UCSD-AML1 (cell line): ENCODE results near the gene CCDC197.
A peak's percentile ranks its signal among the peaks of the same experiment; 100 is the strongest.

Experiments
- DNase-seq: peaks from one replicate; lab custom pipeline; 2025; ENCODE audit not compliant: unreplicated experiment; lab: John Stamatoyannopoulos, UW

Gene CCDC197

DNA sequence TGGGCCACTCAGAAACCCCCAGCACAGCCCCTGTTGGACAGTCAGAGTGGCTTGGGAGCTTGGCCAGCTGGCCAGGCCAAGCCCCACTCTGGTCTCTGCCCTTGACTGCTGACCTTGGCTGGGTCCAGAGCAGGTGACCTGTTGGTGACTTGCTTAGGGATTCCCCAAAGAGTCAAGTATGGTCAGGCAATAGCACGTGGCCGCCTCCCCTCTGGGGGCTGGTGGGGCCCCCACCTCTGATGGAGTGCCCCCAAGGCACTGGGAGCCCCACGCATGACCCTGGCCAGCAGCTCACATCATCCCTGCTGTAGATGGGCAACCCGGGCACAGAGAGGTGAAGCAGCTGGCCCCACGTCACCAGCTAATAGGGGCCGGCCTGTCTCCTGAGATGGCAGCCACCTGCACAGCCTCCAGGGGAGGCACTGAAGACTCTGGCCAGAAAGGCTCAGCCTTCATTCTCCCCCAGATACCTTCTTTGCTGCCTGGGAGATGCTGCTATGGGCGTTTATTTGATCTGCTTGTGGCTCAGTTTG lies 1.8 kb downstream of the CCDC197 start:
- no peak for DNase-seq

DNA sequence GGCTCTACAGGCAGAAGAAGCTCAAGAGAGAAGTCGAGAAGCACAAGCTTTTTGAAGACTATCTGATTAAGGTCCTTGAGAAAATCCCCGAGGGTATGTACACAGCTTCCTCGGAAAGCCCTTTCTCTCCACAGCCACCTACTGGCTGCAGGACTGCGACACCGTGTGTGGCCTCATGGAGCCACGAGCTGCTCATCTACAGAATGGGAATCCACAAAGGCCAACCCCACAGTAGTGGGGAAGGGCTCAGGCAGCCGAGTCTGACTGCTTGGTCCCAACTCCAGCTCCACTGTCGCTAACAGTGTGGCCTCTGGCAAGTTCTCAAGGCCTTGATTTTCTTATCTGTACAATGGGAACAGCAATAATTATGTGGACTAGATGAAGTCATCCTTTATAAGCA lies 2.5 kb downstream of the CCDC197 start:
- DNase-seq: no peak

DNA sequence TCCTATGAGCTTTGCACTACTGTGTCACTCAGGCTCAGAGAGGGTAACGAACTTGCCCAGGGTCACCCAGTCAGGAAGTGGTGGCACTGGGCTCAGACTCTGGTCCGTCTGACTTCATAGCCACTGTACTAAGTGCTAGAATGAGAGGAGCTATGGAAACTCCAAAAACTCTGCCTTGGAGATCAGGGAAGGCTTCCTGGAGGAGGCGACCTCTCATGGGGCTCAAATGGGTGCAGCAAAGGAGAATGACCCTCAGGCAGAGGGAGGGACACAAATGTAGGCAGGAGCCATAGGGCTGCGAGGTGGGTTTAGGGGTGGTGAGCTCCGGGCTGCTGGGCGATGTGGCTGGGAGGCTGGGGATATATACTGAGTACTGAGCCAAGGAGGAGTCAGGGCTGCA lies 3.2 kb downstream of the CCDC197 start:
- no peak for DNase-seq

DNA sequence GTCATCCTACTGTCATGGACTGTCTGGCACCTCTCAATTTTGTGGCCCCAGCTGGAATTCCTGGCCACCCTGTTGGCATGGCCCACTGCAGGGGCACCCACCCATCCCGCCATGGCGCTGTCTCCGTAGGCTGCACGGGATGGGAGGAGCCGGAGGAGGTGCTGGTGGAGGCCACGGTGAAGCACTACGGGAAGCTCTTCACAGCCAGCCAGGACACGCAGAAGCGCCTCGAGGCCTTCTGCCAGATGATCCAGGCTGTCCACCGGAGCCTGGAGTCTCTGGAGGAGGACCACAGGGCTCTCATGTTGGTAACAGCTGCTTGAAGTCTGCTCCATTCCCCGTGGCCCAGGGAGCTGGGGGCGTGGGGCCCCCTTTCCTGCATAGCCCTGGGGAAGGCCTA lies 3.9 kb downstream of the CCDC197 start:
- no peak for DNase-seq

DNA sequence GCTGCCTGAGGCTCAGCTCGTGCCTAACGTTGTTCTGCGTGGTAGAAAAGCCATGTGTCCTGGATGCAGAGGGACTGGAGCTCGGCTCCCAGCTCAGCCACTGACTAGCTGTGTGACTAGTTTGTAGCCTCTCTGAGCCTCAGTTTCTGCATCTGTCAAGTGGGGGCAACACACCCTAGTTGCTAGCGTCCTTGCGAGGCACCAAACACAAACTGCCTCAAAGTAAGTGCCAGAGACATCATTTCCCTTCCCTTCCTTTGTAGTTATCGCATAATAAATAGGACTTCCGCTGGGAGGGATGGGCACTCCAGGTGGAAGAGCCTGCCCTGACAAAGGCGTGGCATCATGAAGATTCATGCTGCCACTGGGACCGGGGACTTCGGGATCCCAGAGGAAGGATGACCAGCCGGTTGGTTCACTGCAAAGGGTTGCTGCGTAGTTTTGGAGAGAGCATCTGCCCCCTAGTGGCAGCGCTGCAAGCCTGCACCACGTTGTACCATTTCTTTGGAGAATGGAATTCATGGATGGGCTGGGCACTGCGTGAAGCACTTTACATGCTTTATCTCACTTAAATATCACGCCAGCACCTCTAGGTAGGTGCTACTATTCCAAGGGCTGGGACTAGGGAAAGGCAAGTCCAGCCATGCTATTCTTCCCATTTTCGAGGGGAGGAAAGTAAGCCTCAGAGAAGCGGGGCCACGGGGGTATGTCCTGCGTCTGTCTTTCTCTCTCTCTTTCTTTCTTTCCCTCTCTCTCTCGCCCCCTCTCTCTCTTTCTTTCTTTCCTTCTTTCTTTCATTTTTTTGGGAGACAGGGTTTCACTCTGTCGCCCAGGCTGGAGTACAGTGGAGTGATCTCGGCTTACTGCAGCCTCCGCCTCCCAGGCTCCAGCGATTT lies 4.6 kb downstream of the CCDC197 start:
- DNase-seq: peak; percentile 49

DNA sequence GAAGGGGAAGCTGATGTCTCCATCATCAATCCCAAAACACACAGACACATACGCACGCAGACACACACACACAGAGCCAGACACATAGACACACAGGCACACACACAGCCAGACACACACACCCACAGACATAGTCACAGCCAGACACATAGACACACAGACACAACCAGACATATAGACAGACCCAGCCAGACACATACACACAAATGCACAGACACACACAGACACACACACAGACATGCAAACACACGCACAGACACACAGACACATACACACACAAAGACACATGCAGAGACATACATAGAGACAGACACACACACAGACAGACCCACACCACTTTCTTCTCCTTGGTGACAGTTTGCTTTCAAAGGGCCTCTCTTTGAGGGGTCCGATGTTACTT lies 6.3 kb downstream of the CCDC197 start:
- no peak for DNase-seq

DNA sequence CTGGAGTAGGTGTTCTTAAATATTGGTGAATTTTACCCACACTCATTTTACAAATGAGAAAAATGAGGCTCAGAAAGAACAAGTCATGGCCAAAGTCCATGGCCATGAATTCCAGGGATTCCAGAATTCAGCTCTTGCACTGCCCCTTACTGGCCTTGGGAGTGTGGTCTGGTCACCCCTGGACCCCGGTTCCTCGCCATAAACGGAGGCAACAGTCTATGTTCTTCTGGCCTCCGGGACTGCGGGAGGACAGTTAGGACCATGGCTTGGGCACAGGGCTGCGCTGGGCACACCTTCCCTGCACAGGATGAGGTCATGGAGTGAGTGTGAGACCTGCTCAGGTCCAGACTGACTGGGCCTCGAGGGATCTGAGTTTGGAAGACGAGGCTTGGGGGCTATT lies 6.9 kb downstream of the CCDC197 start:
- DNase-seq: no peak

DNA sequence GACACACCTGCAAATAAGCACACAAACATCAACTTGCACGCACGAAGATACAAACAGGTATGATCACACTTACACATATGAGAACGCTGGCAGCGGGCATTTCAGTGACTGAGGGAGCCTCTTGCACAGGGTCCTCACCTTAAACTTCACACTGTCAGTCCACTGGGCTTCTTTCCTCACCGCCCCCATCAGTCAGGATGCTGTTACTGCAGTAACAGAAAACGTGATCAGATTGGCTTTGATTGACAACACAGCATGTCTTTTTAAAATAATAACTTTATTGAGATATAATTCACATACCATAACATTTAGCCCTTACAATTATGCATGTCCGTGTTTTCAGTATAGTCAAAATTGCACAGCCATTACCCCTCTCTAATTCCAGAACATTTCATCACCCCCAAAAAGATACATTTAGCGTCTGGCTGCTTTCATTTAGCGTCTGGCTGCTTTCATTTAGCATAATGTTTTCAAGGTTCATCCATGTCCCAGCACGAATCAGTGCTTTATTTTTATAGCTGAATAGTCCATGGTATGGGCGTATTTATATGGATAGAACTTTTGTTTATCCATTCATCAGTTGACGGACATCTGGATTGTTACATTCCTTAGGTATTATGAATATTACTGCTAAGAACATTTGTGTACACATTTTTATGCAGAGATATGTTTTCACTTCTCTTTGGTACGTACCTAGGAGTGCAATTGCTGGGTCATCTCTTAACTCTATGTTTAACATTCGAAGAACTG lies 8.4 kb downstream of the CCDC197 start:
- DNase-seq: no peak

DNA sequence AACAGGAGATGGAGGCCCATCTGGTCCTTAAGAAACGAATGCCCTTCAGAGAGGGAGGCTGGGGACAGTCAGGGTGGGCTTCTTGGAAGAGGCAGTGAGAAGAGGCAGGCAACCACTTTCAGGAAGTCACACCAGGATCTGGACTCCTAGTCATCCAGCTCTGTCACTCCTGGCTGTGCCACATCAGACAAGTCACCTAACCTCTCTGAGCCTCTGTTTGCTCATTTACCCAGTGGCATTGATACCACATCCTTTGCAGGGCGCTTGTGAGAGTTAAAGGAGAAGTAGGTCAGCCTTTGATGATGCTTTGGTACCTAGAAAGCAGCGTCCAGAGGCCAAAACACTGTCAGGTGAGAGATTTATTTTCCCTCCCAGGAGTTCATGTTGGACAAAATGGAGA lies 11.1 kb downstream of the CCDC197 start:
- DNase-seq: no peak

DNA sequence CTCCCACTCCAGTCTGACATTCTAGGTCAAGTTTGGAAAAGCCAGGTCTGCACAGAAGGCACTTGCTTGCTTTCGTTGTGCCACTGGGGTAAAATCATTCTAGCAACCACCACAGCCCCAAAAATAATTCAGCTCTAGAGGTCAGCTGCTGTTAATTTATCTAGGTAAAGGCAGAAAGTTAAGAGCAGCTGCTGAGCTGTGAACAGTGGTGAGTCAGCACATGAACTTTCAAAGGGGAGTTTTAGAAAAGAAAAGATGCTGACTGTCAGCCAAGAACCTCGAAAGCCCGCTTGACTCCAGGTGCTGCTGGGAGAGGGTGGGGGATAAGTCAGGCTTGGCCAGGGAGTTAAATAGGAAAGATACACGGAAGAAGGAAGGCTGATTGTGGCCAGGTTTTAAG lies 12.7 kb downstream of the CCDC197 start:
- DNase-seq: no peak

DNA sequence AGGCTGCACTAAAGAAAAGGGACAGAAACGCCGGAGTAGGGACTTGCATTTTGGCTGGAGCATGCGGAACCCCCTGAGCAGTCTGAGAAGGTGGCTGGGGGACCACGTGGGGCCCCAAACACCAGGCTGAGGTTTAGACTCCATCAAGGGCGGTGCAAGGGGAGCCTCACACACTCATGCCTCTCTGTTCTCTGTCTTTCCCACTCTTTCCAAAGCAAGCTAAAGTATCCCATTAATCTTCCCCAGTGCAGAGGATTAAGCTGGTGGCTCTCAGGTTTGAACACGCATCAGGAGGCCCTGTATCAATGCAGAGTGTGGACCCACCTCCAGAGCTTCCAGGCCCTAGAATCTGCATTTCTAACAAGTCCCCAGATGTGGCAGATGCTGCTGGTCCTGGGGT lies 13.5 kb downstream of the CCDC197 start:
- DNase-seq: no peak

DNA sequence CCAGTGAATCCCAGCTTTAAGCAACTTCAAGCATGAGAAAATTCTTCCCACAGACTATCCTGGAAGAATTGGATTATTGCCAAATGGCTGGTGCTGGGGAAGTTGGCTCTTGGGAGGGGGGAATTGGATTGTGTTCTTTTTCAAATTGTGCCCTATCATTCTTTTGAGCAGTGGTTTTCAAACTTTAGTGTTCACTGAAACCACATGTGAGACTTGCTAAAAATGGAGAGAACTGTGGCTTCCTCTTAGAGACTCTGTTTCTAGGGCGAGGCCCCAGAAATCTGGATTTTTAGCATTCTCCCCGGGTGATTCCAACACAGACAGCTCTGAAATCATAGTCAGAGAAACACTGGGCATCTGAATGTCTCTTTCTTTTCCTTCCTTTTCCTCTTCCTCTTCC lies 14.7 kb downstream of the CCDC197 start:
- DNase-seq: no peak

DNA sequence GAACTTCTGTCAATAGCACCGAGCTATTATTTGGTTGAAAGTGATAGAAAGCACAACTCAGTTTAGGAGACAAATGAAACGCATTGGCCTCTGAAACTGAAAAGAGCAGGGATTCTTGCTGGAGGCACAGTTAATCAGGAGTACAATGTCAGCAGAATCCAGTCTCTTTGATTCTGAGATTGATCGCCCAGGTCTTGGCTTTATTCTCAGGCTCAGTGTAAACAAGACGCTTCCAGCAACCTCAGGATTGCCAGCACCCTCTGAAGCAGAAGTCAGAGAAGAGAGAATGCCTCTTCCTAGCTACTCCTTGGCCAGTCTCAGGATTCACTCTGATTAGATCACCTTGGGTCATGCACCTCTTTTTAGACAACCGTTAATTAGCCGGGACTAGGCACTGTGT lies 17.3 kb downstream of the CCDC197 start:
- no peak for DNase-seq

DNA sequence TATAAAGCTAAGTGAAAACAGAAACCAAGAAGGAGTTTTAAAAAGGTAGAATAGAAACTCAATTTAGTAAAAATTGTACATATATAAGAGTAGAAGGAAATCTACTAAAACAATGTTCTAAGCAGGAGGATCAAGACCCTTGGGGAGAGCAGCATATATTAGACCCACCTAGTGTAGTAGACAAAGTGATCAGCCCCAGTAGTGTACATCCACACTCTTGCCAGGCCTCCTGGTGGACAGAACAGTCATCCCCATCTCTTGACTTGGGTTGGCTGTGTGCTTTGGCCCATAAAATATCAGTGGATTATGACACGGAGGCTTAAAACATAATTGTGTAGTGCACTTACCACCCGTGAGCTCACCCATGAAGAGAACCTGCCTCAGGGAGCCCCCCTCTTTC lies 18.1 kb downstream of the CCDC197 start:
- DNase-seq: no peak

DNA sequence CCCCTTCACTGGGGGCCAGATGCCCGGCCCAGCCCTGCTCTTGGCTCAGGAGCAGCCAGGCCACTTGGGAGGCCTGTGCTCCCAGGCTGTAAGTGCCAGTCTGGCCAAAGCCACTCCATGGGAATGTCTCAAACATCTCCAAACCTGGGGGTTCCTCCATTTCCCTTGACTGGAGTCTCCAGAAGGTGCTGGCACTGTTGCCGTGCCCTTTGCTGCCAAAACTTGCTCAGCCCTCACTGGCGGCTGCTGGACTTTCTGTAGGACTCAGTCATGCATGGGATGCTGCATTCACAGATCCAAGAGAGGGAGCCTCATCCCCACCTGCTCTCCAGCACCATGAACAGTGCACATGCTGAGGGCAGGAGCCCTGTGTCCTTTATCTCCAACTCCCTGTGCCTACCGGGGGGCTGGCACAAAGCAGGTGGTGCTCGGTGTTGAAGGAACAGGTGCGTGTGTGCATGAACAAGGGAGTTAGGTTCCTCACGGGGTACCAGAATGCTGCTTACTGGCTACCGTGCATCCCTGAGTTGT lies 19.4 kb downstream of the CCDC197 start:
- DNase-seq: no peak

DNA sequence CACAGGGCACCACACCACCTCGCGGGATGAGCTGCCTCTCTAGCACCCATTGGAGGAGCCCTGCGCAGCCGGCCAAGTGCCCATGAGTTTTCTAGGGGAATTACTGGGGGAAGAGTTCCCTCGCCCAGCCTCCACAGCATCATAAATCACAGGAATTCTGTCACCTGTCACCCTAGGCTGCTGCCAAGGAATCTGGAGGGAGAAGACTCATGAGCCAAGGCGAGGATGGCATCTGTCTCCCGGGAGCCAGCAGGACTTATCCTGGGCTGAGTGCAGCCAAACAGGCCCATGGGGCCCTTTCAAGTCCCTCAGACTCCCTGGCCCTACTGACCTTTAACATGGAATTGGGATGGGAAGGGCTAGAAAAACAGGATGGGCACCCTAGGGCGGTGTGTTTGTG lies 21.2 kb downstream of the CCDC197 start:
- no peak for DNase-seq

DNA sequence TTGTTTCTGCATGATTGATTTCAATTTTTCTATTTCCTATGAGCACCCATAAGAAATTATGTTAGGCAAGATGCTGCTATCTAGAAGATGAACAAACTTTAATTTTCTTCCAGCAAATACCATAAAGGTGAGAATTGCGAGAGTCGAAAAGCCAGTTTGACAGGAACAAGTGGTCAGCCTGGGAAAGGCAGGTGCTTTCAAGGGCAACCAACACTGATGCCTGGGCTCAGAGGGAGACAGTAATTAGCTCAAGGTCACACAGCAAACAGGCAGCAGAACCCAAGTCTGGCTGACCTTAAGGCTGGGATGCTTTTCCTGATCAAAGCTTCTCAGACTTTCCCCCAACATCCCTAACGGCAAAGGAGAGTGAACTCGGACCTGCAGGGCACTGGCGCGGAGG lies 22.2 kb downstream of the CCDC197 start:
- DNase-seq: no peak

DNA sequence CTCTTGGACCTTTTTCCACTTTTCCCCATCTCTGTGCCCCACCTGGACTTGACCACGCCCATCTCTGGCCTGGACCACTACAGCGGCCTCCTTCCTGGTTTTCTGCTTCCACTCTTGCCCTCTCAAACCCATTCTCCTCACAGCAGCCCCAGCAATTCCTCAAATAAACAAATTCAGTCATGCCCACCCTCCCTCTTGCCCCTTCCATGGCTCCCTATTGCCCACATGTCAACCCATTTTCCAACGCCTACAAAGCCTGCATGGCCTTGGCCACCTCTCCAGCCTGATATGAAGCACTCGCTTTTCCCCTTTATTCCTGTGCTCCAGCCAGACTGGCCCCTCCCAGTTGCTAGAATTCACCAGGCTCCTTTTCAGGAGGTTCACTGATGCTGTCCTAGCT lies 23.2 kb downstream of the CCDC197 start:
- no peak for DNase-seq

DNA sequence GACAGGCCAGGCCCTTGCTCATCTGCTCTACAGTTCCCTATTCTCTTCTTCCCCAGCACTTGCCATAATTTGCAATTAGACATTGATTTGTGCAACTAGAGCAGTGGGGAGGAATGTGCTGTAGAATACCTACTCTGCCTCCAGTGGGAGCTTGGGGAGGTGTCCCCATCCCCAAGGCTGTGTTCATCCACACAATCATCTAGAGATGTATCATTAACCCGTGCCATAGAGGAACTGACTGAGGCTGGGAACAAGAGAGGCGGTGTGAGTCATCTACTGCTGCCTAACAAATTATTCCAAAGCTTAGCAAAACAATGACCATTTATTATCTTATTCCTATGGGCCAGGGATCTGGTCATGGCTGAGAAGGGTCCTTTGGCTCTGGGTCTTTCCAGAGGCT lies 23.9 kb downstream of the CCDC197 start:
- DNase-seq: no peak

DNA sequence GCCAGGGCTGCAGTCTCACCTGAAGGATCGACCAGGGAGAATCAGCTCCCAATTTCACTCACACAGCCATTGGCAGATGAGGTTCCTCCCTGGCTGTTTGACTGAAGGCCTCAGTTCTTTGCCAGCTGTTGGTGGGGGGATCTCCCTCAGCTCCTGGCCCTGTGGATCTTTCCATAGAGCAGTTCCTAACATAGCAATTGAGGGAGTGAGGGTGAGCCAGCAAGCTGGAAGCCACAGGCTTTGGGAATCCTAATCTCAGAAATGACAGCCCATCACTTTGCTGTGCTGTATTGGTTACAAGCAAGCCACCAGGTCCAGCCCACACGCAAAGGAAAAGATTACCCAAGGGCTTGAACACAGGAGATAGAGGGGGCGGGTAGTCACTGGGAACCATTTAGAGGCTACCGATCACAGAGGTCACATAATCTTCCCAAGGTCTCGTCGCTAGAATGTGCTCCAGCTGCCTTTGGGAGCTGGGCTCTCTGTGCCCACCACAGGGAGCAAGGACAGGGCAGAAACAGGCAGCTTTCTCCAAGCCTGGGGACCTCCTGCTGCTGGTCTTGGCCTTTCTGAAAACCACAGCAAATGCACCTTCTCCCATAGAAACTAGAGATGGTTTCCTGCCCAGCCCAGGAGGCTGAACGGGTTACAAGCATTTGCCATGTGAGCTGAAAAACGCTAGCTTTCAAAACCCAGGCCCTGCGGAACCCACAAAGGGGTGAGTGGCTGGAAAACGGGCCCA lies 24.5 kb downstream of the CCDC197 start:
- no peak for DNase-seq
